HCT116 (cell line): ENCODE results near the gene GFOD1. TPM values are rescaled to one million over a fixed set of nuclear protein-coding genes. Genes with fewer than 3 reads are reported as not detected.

ENCODE experiments used
- ATAC-seq: fragments of 200-7000 bp; cut with Tn5 transposase; 2 replicates; pipeline ENCODE4 v1.9.1; 2020; ENCODE audit warnings: mild to moderate bottlenecking, moderate library complexity
- BruUV-seq: library from RNA; stranded (reverse); fragments of 400-500 nt; replicated peaks from 2 replicates; lab custom pipeline; 2021; lab: Mats Ljungman, UMichigan
- CTCF ChIA-PET: fragments of 300-600 bp; sonication (Branson Sonifier 250); formaldehyde crosslinking; loops from one replicate; lab custom pipeline; 2021; ENCODE audit warnings: antibody characterized with exemption; lab: Charles Lee
- POLR2A ChIA-PET: fragments of 300-600, 350-600 bp; sonication (Branson Sonifier 250); formaldehyde crosslinking; loops from one replicate; lab custom pipeline; 2021; ENCODE audit warnings: antibody characterized with exemption; lab: Charles Lee
- RAD21 ChIA-PET, 2 experiments: fragments of 300-600 bp; sonication (Branson Sonifier 250); formaldehyde crosslinking; loops; one replicate each; lab custom pipeline; 2023; ENCODE audit warnings: low total read pairs in 2 of 2; ENCODE audit not compliant: uncharacterized antibody in 2 of 2, unreplicated experiment in 2 of 2, low non-redundant PET in 1 of 2; lab: Charles Lee
- DNase-seq: peaks from one replicate; pipeline ENCODE4 v3.0.0-alpha.2; 2010; ENCODE audit warnings: low read depth, low spot score
- H2AFZ ChIP-seq: fragments of 200-600 bp; shearing (Covaris generic), sonication (generic); 2 replicates; pipeline ENCODE4 v1.6.1; 2017; ENCODE audit warnings: low read depth, mixed run types, mixed read lengths, antibody characterized with exemption, low read length; ENCODE audit not compliant: poor library complexity, severe bottlenecking
- H3K27ac ChIP-seq: 2 replicates; pipeline ENCODE4 v1.5.1; 2012; ENCODE audit warnings: low read depth, low read length
- H3K27me3 ChIP-seq: fragments of 200-600 bp; sonication (generic); 2 replicates; pipeline ENCODE4 v1.6.1; 2016; ENCODE audit warnings: mixed run types, low read length, mixed read lengths; ENCODE audit not compliant: insufficient read depth
- H3K36me3 ChIP-seq, 2 experiments: fragments of 200-500 bp in 1 of 2; fragments of 200-600 bp in 1 of 2; sonication (Bioruptor generic) in 1 of 2; sonication (generic) in 1 of 2; 2 replicates each; pipeline versions ENCODE4 v1.5.1 to v1.6.1; 2014 to 2016; ENCODE audit warnings: low read length in 2 of 2, inconsistent platforms in 1 of 2, mixed read lengths in 1 of 2, mixed run types in 1 of 2; ENCODE audit not compliant: insufficient read depth in 2 of 2, control insufficient read depth in 1 of 2
- H3K4me1 ChIP-seq, 2 experiments: fragments of 200-600 bp in 1 of 2; sonication (generic) in 1 of 2; 2 replicates each; pipeline versions ENCODE4 v1.5.1 to v1.6.1; 2012 to 2017; ENCODE audit warnings: low read length in 2 of 2, inconsistent platforms in 1 of 2, mild to moderate bottlenecking in 1 of 2, mixed read lengths in 1 of 2, mixed run types in 1 of 2, moderate library complexity in 1 of 2; ENCODE audit not compliant: insufficient read depth in 2 of 2, control insufficient read depth in 1 of 2
- H3K4me2 ChIP-seq: fragments of 200-600 bp; sonication (generic); 2 replicates; pipeline ENCODE4 v1.6.1; 2017; ENCODE audit warnings: mixed run types, low read length, mixed read lengths
- H3K4me3 ChIP-seq, 2 experiments: fragments of 200-600 bp in 1 of 2; sonication (generic) in 1 of 2; replicated peaks in 1 of 2; 2 replicates each; pipeline ENCODE4 v1.5.1; 2011 to 2016; ENCODE audit warnings: low read length in 2 of 2, control low read depth in 1 of 2, low read depth in 1 of 2, mild to moderate bottlenecking in 1 of 2, mixed read lengths in 1 of 2, mixed run types in 1 of 2
- H3K79me2 ChIP-seq: fragments of 200-600 bp; sonication (generic); 2 replicates; pipeline ENCODE4 v1.6.1; 2017; ENCODE audit warnings: mild to moderate bottlenecking, mixed run types, low read length, moderate library complexity, mixed read lengths; ENCODE audit not compliant: insufficient read depth
- H3K9ac ChIP-seq: fragments of 200-600 bp; sonication (generic); 2 replicates; pipeline ENCODE4 v1.6.1; 2016; ENCODE audit warnings: low read length, mixed read lengths
- H3K9me2 ChIP-seq: fragments of 200-600 bp; sonication (generic), shearing (Covaris generic); 2 replicates; pipeline ENCODE4 v1.6.1; 2017; ENCODE audit warnings: mixed run types, mild to moderate bottlenecking, moderate library complexity; ENCODE audit not compliant: insufficient read depth
- H3K9me3 ChIP-seq, 2 experiments: fragments of 200-500 bp in 1 of 2; fragments of 200-600 bp in 1 of 2; sonication (Bioruptor generic) in 1 of 2; sonication (generic) in 1 of 2; 2 replicates each; pipeline ENCODE4 v1.6.1; 2014 to 2017; ENCODE audit warnings: low read length in 2 of 2, mixed read lengths in 2 of 2, inconsistent platforms in 1 of 2, low read depth in 1 of 2, mild to moderate bottlenecking in 1 of 2, mixed run types in 1 of 2, moderate library complexity in 1 of 2; ENCODE audit not compliant: control insufficient read depth in 1 of 2, insufficient read depth in 1 of 2
- H4K20me1 ChIP-seq: fragments of 200-600 bp; sonication (generic), shearing (Covaris generic); 2 replicates; pipeline ENCODE4 v1.6.1; 2017; ENCODE audit warnings: mixed run types, mild to moderate bottlenecking, moderate library complexity; ENCODE audit not compliant: insufficient read depth
- ELF1 ChIP-seq: IDR thresholded peaks from 2 replicates; pipeline ENCODE4 v1.6.1; 2012; ENCODE audit warnings: low read depth, borderline replicate concordance
- EZH2 ChIP-seq: fragments of 200-600 bp; sonication (generic); IDR thresholded peaks from 2 replicates; pipeline ENCODE4 v1.6.1; 2017; ENCODE audit warnings: antibody characterized with exemption, mixed run types
- FOSL1 ChIP-seq: IDR thresholded peaks from 2 replicates; pipeline ENCODE4 v1.6.1; 2012; ENCODE audit warnings: low read depth
- JUND ChIP-seq: IDR thresholded peaks from 2 replicates; pipeline ENCODE4 v1.6.1; 2012
- SIN3A ChIP-seq: IDR thresholded peaks from 2 replicates; pipeline ENCODE4 v1.6.1; 2012; ENCODE audit warnings: low read depth
- SP1 ChIP-seq: IDR thresholded peaks from 2 replicates; pipeline ENCODE4 v1.6.1; 2012; ENCODE audit warnings: low read depth
- TCF7L2 ChIP-seq: IDR thresholded peaks from 2 replicates; pipeline ENCODE4 v1.7.0; 2011; ENCODE audit warnings: borderline replicate concordance, inconsistent platforms; ENCODE audit not compliant: insufficient read depth, insufficient read length; ENCODE audit errors: extremely low read depth
- ZFX ChIP-seq: fragments of 450-650 bp; IDR thresholded peaks from 2 replicates; pipeline ENCODE4 v1.6.1; 2017
- ZNF274 ChIP-seq: fragments of 200-500 bp; sonication (Bioruptor generic); IDR thresholded peaks from 2 replicates; pipeline ENCODE4 v1.6.1; 2014; ENCODE audit warnings: mild to moderate bottlenecking, low read depth, low read length, inconsistent platforms
- intact Hi-C: fragments of 100-400 bp; cut with micrococcal nuclease; formaldehyde crosslinking; loops from 2 replicates; pipeline ENCODE4 v1.10.0; 2022
- total RNA-seq: library from RNA; stranded (reverse); gene quantifications from one replicate; pipeline ENCODE4 v1.2.1, GENCODE V29; 2021; ENCODE audit not compliant: unreplicated experiment
- TF ChIP-seq, protein P1 (sequence below): IDR thresholded peaks from 2 replicates; pipeline ENCODE4 v1.6.1; 2012; ENCODE audit warnings: low read depth
- TF ChIP-seq, protein P2 (sequence below): IDR thresholded peaks from 2 replicates; pipeline ENCODE4 v1.6.1; 2012
- TF ChIP-seq, protein P3 (sequence below), 3 experiments: fragments of 200-600 bp in 1 of 3; sonication (generic) in 1 of 3; IDR thresholded peaks in 2 of 3; conservative IDR thresholded peaks in 1 of 3; 2 replicates each; pipeline ENCODE4 v1.5.1; 2012 to 2017; ENCODE audit warnings: low read depth in 2 of 3, low read length in 2 of 3, antibody characterized with exemption in 1 of 3, borderline replicate concordance in 1 of 3, control low read depth in 1 of 3, mild to moderate bottlenecking in 1 of 3, mixed read lengths in 1 of 3, mixed run types in 1 of 3, moderate library complexity in 1 of 3; ENCODE audit not compliant: insufficient read depth in 1 of 3
- TF ChIP-seq, protein P4 (sequence below): IDR thresholded peaks from 2 replicates; pipeline ENCODE4 v1.6.1; 2011; ENCODE audit warnings: mild to moderate bottlenecking, low read length, moderate library complexity; ENCODE audit not compliant: insufficient replicate concordance; ENCODE audit errors: extremely low read depth

The GFOD1 gene
- total RNA-seq, 1 experiment from 2014 or later: 3.8 TPM

DNA sequence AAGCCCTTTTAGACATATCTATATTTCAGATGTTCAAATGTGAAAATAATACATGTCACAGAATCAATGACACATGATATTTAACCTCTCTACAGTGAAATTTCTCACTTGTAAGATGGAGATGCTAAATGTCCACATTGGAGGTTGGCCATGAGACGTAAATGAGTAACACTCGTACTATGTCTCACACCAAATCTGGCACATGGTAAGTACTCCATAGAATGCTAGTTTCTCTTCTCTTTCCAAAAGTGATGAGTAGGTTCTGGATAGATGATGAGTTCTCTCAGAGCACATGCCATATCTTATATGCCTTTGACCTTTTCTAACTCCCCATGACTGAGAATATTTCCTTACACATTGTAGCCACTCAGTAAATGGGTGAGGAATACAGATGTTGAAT is 17.7 kb downstream of the GFOD1 start (continued):
- TF ChIP-seq, protein P1, sequence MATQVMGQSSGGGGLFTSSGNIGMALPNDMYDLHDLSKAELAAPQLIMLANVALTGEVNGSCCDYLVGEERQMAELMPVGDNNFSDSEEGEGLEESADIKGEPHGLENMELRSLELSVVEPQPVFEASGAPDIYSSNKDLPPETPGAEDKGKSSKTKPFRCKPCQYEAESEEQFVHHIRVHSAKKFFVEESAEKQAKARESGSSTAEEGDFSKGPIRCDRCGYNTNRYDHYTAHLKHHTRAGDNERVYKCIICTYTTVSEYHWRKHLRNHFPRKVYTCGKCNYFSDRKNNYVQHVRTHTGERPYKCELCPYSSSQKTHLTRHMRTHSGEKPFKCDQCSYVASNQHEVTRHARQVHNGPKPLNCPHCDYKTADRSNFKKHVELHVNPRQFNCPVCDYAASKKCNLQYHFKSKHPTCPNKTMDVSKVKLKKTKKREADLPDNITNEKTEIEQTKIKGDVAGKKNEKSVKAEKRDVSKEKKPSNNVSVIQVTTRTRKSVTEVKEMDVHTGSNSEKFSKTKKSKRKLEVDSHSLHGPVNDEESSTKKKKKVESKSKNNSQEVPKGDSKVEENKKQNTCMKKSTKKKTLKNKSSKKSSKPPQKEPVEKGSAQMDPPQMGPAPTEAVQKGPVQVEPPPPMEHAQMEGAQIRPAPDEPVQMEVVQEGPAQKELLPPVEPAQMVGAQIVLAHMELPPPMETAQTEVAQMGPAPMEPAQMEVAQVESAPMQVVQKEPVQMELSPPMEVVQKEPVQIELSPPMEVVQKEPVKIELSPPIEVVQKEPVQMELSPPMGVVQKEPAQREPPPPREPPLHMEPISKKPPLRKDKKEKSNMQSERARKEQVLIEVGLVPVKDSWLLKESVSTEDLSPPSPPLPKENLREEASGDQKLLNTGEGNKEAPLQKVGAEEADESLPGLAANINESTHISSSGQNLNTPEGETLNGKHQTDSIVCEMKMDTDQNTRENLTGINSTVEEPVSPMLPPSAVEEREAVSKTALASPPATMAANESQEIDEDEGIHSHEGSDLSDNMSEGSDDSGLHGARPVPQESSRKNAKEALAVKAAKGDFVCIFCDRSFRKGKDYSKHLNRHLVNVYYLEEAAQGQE: no peak
- TF ChIP-seq, all 23 proteins: peak for 0

DNA sequence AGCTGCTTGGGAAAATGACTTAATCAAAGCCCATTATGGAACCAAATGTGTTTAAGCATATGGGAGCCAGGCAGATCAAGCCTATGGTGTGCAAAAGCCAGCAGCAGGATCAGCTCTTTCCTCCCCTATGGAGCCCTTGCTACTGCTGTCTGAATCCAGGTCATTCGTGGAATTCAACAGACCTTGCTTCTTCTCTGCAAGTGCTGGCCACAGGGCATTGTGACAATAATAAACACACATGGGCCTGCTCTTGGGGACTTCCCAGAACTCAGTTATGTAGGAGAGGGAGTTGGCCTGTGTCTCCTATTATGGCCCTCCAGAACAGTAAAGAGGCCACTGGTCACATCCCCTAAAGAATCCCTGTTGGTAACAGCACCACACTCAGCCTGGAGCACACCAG is 18.6 kb downstream of the GFOD1 start:
- Histone ChIP-seq H3K4me2 (no peak overlapping the region), H4K20me1 (no peaks in the 10 kb centered on the region), H3K27me3 (no peaks in the 10 kb centered on the region), H3K9ac (no peak overlapping the region), H2AFZ (no peak overlapping the region), H3K9me2 (no peaks in the 10 kb centered on the region), H3K79me2 (no peaks in the 10 kb centered on the region), H3K27ac (no peak overlapping the region), H3K36me3 (no peaks in the 10 kb centered on the region), H3K4me3 (no peak overlapping the region), H3K4me1 (peaks cover 12 to 36% of the 10 kb centered on the region in 2 experiments), H3K9me3 (no peaks in the 10 kb centered on the region)
- RAD21 ChIA-PET: no interaction called here
- no peak for ATAC-seq
- POLR2A ChIA-PET: no interaction called here
- intact Hi-C loops: no loop called here
- no peak for TF ChIP-seq TCF7L2
- no peak for TF ChIP-seq SP1
- TF ChIP-seq EZH2: no peak
- TF ChIP-seq ZFX: no peak
- no peak for TF ChIP-seq ELF1
- no peak for TF ChIP-seq FOSL1
- TF ChIP-seq, protein P2, sequence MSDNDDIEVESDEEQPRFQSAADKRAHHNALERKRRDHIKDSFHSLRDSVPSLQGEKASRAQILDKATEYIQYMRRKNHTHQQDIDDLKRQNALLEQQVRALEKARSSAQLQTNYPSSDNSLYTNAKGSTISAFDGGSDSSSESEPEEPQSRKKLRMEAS: no peak
- TF ChIP-seq, protein P3, sequence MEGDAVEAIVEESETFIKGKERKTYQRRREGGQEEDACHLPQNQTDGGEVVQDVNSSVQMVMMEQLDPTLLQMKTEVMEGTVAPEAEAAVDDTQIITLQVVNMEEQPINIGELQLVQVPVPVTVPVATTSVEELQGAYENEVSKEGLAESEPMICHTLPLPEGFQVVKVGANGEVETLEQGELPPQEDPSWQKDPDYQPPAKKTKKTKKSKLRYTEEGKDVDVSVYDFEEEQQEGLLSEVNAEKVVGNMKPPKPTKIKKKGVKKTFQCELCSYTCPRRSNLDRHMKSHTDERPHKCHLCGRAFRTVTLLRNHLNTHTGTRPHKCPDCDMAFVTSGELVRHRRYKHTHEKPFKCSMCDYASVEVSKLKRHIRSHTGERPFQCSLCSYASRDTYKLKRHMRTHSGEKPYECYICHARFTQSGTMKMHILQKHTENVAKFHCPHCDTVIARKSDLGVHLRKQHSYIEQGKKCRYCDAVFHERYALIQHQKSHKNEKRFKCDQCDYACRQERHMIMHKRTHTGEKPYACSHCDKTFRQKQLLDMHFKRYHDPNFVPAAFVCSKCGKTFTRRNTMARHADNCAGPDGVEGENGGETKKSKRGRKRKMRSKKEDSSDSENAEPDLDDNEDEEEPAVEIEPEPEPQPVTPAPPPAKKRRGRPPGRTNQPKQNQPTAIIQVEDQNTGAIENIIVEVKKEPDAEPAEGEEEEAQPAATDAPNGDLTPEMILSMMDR (IDR thresholded peaks at IDR 0.05 in 2 of 3, conservative IDR thresholded peaks at IDR 0.05 in 1 of 3; ENCODE audit: borderline replicate concordance in 1 of 3, insufficient read depth in 1 of 3, low read depth in 2 of 3, low read length in 2 of 3): no peak
- TF ChIP-seq JUND: no peak
- TF ChIP-seq ZNF274: no peak
- TF ChIP-seq, protein P4, sequence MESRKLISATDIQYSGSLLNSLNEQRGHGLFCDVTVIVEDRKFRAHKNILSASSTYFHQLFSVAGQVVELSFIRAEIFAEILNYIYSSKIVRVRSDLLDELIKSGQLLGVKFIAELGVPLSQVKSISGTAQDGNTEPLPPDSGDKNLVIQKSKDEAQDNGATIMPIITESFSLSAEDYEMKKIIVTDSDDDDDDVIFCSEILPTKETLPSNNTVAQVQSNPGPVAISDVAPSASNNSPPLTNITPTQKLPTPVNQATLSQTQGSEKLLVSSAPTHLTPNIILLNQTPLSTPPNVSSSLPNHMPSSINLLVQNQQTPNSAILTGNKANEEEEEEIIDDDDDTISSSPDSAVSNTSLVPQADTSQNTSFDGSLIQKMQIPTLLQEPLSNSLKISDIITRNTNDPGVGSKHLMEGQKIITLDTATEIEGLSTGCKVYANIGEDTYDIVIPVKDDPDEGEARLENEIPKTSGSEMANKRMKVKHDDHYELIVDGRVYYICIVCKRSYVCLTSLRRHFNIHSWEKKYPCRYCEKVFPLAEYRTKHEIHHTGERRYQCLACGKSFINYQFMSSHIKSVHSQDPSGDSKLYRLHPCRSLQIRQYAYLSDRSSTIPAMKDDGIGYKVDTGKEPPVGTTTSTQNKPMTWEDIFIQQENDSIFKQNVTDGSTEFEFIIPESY: no peak
- no peak for TF ChIP-seq SIN3A
- DNase-seq: no peak
- no TSS peak for BruUV-seq
- CTCF ChIA-PET: no interaction called here
